HG03460 (cell line): ENCODE data around the gene AGO3.
"Not testable (repeated sequence)": the region's sequence is repeated elsewhere in the genome, so short reads cannot be mapped to it uniquely, and the experiment has no call there.

ENCODE experiments used
- ATAC-seq: cut with Tn5 transposase; IDR thresholded peaks from one replicate; pipeline ENCODE4 v1.9.1; 2021; ENCODE audit not compliant: unreplicated experiment

Gene AGO3

GRCh38 chr1:35930593-35931445 lies at the start of gene AGO3:
TSS of gene AGO3 (plus strand) at chr1:35931105. CDS start at chr1:35931427, 322 bp downstream.
- peak; percentile 88 for ATAC-seq

- no peak for ATAC-seq
Observed at GRCh38 chr1:35881850-35882273, 49.0 kb upstream of the AGO3 start.

GRCh38 chr1:35882586-35882944 lies 48.3 kb upstream of the AGO3 start:
- no peak for ATAC-seq

GRCh38 chr1:35882945-35883634 lies 47.8 kb upstream of the AGO3 start, which contains the start of gene AGO1:
TSS of gene AGO1 (plus strand) at chr1:35883209. CDS start at chr1:35883422, 213 bp downstream.
- ATAC-seq = peak; percentile 85

- peak; percentile 18 for ATAC-seq
Observed at GRCh38 chr1:35883635-35884101, 47.2 kb upstream of the AGO3 start.

- no peak for ATAC-seq
Observed at GRCh38 chr1:35884934-35885333, 46.0 kb upstream of the AGO3 start.

- ATAC-seq = no peak
Observed at GRCh38 chr1:35885961-35886558, 44.8 kb upstream of the AGO3 start.

GRCh38 chr1:35886577-35887431 lies 44.1 kb upstream of the AGO3 start:
- ATAC-seq = no peak

- no peak for ATAC-seq
Observed at GRCh38 chr1:35887508-35887907, 43.4 kb upstream of the AGO3 start.

GRCh38 chr1:35888255-35888654 lies 42.6 kb upstream of the AGO3 start:
- no peak for ATAC-seq

GRCh38 chr1:35888981-35889380 lies 41.9 kb upstream of the AGO3 start:
- ATAC-seq = not testable (repeated sequence)

GRCh38 chr1:35893051-35893879 lies 37.6 kb upstream of the AGO3 start:
- ATAC-seq = no peak

GRCh38 chr1:35894183-35894582 lies 36.7 kb upstream of the AGO3 start:
- ATAC-seq = peak; percentile 75

- ATAC-seq = no peak
Observed at GRCh38 chr1:35894656-35895055, 36.2 kb upstream of the AGO3 start.

GRCh38 chr1:35899941-35900340 lies 31.0 kb upstream of the AGO3 start:
- no peak for ATAC-seq

- ATAC-seq = no peak
Observed at GRCh38 chr1:35901235-35901634, 29.7 kb upstream of the AGO3 start.

- ATAC-seq = no peak
Observed at GRCh38 chr1:35902671-35903070, 28.2 kb upstream of the AGO3 start.

- ATAC-seq = no peak
Observed at GRCh38 chr1:35914717-35915116, 16.2 kb upstream of the AGO3 start.

- no peak for ATAC-seq
Observed at GRCh38 chr1:35915693-35916092, 15.2 kb upstream of the AGO3 start.

GRCh38 chr1:35923791-35924221 lies 7.1 kb upstream of the AGO3 start:
- ATAC-seq = no peak
